LNCAP (cell line): ENCODE measurements around the gene NAA25.

ENCODE experiments used
- TF ChIP-seq, protein P1 (sequence below): fragments of 450-650 bp; IDR thresholded peaks from 2 replicates; pipeline ENCODE4 v1.5.1; 2017; ENCODE audit warnings: mild to moderate bottlenecking

Gene NAA25

DNA sequence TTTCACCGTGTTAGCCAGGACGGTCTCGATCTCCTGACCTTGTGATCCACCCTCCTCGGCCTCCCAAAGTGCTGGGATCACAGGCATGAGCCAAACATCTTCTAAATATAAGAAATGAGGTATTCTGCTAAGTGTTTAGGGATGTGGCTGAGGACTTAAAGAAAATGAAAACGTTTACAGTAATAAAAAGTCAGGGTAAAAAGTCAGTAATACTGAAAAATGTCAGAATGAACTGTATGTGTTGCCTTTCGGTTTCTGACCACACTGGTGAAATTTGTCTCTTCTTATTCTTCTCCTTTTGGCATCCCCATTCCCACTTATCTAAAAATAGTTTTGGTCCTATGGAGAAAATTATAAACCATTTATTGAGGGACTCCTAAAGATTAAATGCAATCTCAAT is 116.1 kb downstream of the NAA25 start:
- TF ChIP-seq, protein P1, sequence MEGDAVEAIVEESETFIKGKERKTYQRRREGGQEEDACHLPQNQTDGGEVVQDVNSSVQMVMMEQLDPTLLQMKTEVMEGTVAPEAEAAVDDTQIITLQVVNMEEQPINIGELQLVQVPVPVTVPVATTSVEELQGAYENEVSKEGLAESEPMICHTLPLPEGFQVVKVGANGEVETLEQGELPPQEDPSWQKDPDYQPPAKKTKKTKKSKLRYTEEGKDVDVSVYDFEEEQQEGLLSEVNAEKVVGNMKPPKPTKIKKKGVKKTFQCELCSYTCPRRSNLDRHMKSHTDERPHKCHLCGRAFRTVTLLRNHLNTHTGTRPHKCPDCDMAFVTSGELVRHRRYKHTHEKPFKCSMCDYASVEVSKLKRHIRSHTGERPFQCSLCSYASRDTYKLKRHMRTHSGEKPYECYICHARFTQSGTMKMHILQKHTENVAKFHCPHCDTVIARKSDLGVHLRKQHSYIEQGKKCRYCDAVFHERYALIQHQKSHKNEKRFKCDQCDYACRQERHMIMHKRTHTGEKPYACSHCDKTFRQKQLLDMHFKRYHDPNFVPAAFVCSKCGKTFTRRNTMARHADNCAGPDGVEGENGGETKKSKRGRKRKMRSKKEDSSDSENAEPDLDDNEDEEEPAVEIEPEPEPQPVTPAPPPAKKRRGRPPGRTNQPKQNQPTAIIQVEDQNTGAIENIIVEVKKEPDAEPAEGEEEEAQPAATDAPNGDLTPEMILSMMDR, result no peak

DNA sequence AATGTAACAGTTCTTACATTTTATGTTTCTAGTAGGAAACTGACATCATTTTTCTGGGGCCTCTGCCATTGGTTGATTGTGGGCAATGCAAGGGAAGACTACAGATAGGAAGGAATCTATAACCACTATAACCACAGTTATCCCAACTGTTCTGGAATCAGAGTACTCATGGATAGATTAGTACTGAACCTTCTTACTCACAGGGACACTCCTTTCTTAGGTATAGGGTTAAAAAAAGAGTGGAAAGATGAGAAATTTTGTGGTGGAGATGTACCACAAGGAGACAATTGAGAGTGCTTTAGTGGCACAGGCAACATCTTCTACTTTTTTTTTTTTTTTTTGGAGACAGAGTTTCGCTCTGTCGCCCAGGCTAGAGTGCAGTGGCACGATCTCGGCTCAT is 116.6 kb downstream of the NAA25 start:
- TF ChIP-seq, protein P1, result no peak

DNA sequence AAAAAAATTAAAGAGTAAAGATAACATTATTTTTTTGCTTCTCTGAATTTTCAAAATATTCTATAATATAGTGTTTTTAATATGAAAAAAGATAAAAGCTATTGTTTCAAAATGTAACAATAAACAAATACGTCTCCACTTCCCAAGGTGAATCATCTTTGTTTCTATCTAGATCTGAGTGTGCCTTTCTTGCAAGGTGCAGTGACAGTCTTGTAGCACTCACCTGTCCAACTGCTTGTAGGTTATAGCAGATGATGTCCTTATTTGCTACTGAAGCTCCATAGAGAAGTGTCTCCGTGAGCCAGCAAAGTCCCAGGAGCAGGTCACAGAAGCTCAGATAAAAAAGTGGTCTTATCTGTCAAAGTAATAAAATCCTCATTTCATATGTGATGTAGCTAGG is 117.0 kb downstream of the NAA25 start:
- TF ChIP-seq, protein P1, result no peak

DNA sequence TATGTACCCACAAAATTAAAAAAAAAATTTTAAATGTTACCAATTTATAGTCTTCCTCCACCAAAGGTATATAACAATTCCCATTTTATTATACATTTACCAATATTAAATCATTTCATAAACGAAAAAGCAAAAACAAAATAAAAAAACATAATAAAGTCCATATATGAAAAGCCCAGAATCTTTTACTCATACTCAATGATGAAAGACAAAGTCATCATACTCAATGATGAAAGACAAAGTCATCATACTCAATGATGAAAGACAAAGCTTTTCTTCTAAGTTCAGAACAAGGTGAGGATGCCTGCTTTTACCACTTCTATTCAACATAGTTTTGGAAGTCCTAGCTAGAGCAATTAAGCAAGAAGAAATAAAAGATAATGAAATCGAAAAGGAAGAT is 123.8 kb downstream of the NAA25 start:
- TF ChIP-seq, protein P1, result no peak

DNA sequence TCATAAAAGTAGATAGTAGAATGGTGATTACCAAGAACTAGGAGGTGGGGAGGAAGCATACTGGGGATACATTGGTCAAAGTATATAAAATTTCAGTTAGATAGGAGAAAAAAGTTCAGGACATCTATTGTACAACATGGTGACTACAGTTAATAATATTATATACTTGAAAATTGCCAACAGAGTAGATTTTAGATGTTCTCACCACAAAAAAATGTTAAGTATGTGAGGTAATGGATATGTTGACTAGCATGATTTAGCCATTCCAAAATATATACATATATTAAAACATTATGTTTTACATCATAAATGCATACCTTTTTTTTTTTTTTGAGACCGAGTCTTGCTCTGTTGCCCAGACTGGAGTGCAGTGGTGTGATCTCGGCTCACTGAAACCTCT is 126.6 kb downstream of the NAA25 start:
- TF ChIP-seq, protein P1, result no peak

DNA sequence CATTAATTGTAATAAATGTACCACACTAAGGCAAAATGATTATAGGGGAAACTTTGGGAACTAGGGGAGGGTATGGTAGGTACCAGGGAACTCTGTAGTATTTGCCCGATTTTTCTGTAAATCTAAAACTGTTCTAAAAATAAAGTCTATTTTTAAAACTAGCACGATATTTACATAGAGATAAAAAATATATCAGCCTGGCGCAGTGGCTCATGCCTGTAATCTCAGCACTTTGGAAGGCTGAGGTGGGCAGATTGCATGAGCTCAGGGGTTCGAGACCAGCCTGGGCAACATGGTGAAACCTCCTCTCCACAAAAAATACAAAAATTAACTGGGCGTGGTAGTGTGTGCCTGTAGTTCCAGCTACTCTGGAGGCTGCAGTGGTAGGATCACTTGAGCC is 128.0 kb downstream of the NAA25 start:
- TF ChIP-seq, protein P1, result no peak

DNA sequence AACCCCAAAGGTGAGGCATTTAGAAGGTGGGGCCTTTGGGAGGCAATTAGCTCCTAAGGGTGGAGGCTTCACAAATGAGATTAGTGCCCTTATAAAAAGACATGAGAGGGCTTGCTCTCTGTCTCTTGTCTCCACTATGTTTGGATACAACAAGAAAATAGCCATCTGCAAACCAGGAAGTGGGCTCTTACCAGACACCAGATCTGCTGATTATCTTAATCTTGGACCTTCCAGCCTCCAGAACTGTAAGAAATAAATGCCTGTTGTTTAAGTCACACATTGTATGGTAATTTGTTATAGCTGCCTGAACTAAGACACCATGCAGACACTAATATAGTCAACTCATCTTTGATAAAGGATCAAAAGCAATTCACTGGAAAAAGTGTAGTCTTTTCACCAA is 130.0 kb downstream of the NAA25 start:
- TF ChIP-seq, protein P1, result no peak

DNA sequence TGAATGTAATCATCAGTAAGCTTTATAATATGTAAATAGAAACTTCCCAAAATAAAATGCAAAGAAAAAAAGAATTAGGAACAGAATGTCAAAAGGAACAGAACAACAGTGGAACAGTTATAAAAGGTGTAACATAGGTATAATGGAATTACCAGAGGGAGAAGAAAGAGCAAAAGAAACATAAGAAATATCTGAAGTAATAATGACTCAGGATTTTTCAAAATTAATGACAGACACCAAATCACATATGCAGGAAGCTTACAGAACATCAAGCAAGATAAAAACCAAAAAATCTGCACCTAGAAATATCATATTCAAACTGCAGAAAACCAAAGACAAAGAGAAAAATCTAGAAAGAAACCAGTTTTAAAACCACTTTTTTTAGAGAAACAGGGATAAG is 131.7 kb downstream of the NAA25 start:
- TF ChIP-seq, protein P1, result no peak
